Tibial nerve (tissue), 4 donors: Measurements from ENCODE around the gene KIF5C.

Source experiments
- CTCF ChIP-seq, 5 experiments: fragments of 200-600 bp in 3 of 5; fragments of 450-650 bp in 2 of 5; sonication (generic) in 3 of 5; IDR thresholded peaks; one replicate each; pipeline ENCODE4 v1.5.1; 2016 to 2019; ENCODE audit warnings: antibody characterized with exemption in 5 of 5, mild to moderate bottlenecking in 3 of 5, moderate library complexity in 2 of 5
- EP300 ChIP-seq, 2 donors: sonication (generic); formaldehyde crosslinking; IDR thresholded peaks; one replicate each; pipeline ENCODE4 v1.6.1; 2017; ENCODE audit warnings: antibody characterized with exemption in 2 of 2, mild to moderate bottlenecking in 1 of 2
- POLR2A ChIP-seq, 2 donors: fragments of 450-650 bp; IDR thresholded peaks; one replicate each; pipeline ENCODE4 v1.6.1; 2017; ENCODE audit warnings: antibody characterized with exemption in 2 of 2, mild to moderate bottlenecking in 2 of 2, moderate library complexity in 2 of 2

- TF ChIP-seq POLR2A (IDR thresholded peaks at IDR 0.05) (no peak), CTCF (IDR thresholded peaks at IDR 0.05) (no peak), EP300 (IDR thresholded peaks at IDR 0.05) (no peak)
These were observed 140.5 kb downstream of the KIF5C start for GRCh38 chr2:149015501-149015900.
